Thyroid gland (tissue), 4 donors: ENCODE results near the gene TNRC18.
"Not testable (repeated sequence)": the region's sequence is repeated elsewhere in the genome, so short reads cannot be mapped to it uniquely, and the experiment has no call there.

Experiments
- CTCF ChIP-seq, 6 experiments: fragments of 200-600 bp in 3 of 6; fragments of 450-650 bp in 3 of 6; sonication (generic) in 3 of 6; IDR thresholded peaks; one replicate each; pipeline ENCODE4 v1.5.1; 2016 to 2019; ENCODE audit warnings: antibody characterized with exemption in 6 of 6, mild to moderate bottlenecking in 2 of 6, inconsistent platforms in 1 of 6, moderate library complexity in 1 of 6
- POLR2A ChIP-seq, 2 donors: fragments of 450-650 bp; IDR thresholded peaks; one replicate each; pipeline ENCODE4 v1.6.1; 2017; ENCODE audit warnings: antibody characterized with exemption in 2 of 2, mild to moderate bottlenecking in 2 of 2, moderate library complexity in 1 of 2

- not testable (repeated sequence) for TF ChIP-seq POLR2A, CTCF (IDR thresholded peaks at IDR 0.05)
Observed at GRCh38 chr7:5307221-5308142, 116.2 kb downstream of the TNRC18 start.
